ENCODE measurements around the gene KREMEN2. TPM values are rescaled to one million over a fixed set of nuclear protein-coding genes. Genes with fewer than 3 reads are reported as not detected.

The KREMEN2 gene
- total and polyA plus RNA-seq, 2 of the 4 experiments (the other 2 are of a cell fraction): 0.03 TPM; not detected in 1

GRCh38 chr16:2933136-2933535 lies 30.9 kb upstream of the KREMEN2 start:
- Histone ChIP-seq H3K36me3 (ENCODE audit: control insufficient read depth, insufficient read depth, low read length) (peaks cover 60% of the 10 kb centered on the region), H3K4me3 (ENCODE audit: insufficient read depth, low read depth, low read length) (no peak overlapping the region), H2AK9ac (replicated peaks; ENCODE audit: low read depth, low read length, poor library complexity) (no peak overlapping the region), H2BK120ac (ENCODE audit: low read depth, low read length) (no peak overlapping the region), H4K5ac (ENCODE audit: low read depth, low read length) (no peak overlapping the region), H3K79me1 (ENCODE audit: low read depth in 1 of 2, low read length in 2 of 2) (peaks cover 3 to 13% of the 10 kb centered on the region in 2 experiments; a peak in 3 of 4 replicates), H3K18ac (ENCODE audit: low read depth, low read length) (no peak overlapping the region), H3K4me1 (ENCODE audit: control insufficient read depth, insufficient read depth, low read length) (no peaks in the 10 kb centered on the region), H2BK5ac (ENCODE audit: low read depth, low read length, poor library complexity, severe bottlenecking) (no peak overlapping the region), H2BK15ac (ENCODE audit: low read depth, low read length) (no peak overlapping the region), H2BK20ac (ENCODE audit: low read depth, low read length) (no peak overlapping the region), H3K23ac (ENCODE audit: low read depth, low read length) (no peak overlapping the region), H4K20me1 (ENCODE audit: insufficient read depth, low read length) (no peaks in the 10 kb centered on the region; the same call in 1 of the 2 replicates), H4K91ac (ENCODE audit: insufficient read depth, low read depth, low read length) (no peak overlapping the region), H2AFZ (replicated peaks; ENCODE audit: low read length, poor library complexity) (no peak overlapping the region), H4K8ac (ENCODE audit: low read depth in 2 of 2, low read length in 2 of 2) (no peak overlapping the region), H3K27ac (ENCODE audit: insufficient read depth, low read length) (no peak overlapping the region), H3K4ac (ENCODE audit: low read depth, low read length) (no peak overlapping the region), H2AK5ac (ENCODE audit: low read depth, low read length) (no peak overlapping the region), H3K9me1 (ENCODE audit: insufficient read depth, low read length) (no peaks in the 10 kb centered on the region), H3K27me3 (ENCODE audit: control insufficient read depth, insufficient read depth, low read length) (no peaks in the 10 kb centered on the region), H3K56ac (ENCODE audit: extremely low read depth, insufficient read depth, low read length) (no peak overlapping the region), H3K9ac (ENCODE audit: low read depth, low read length) (no peak overlapping the region), H3K9me3 (ENCODE audit: control insufficient read depth, insufficient read depth, low read length) (no peaks in the 10 kb centered on the region), H3K4me2 (ENCODE audit: low read depth, low read length) (no peak overlapping the region), H3K14ac (replicated peaks; ENCODE audit: low read depth, low read length) (no peak overlapping the region)
- in situ Hi-C loops (cut with MboI; ENCODE audit: low sequenced_read_pairs): no loop called here
- ChIA-PET CTCF (no interaction called here), POLR2A (ENCODE audit: unreplicated experiment) (no interaction called here)
- intact Hi-C loops (cut with micrococcal nuclease): no loop called here
- WGBS, 2 experiments (ENCODE audit: extremely low coverage in 2 of 2, insufficient read length in 1 of 2): 97% methylated on average over 25 of the region's 30 CpGs; no CpG with 5 or more reads in 1 of the 2 experiments
- DNase-seq: no peak
- no peak for TF ChIP-seq POLR2A (IDR thresholded peaks at IDR 0.05; ENCODE audit: low read depth, low read length)
- TF ChIP-seq ELK1 (IDR thresholded peaks at IDR 0.05; ENCODE audit: borderline replicate concordance, low read depth, low read length): no peak
- no peak for TF ChIP-seq RFX5 (IDR thresholded peaks at IDR 0.05; ENCODE audit: low read depth, low read length)
- no peak for TF ChIP-seq RAD21 (IDR thresholded peaks at IDR 0.05; ENCODE audit: low read length)
- TF ChIP-seq, protein P1, sequence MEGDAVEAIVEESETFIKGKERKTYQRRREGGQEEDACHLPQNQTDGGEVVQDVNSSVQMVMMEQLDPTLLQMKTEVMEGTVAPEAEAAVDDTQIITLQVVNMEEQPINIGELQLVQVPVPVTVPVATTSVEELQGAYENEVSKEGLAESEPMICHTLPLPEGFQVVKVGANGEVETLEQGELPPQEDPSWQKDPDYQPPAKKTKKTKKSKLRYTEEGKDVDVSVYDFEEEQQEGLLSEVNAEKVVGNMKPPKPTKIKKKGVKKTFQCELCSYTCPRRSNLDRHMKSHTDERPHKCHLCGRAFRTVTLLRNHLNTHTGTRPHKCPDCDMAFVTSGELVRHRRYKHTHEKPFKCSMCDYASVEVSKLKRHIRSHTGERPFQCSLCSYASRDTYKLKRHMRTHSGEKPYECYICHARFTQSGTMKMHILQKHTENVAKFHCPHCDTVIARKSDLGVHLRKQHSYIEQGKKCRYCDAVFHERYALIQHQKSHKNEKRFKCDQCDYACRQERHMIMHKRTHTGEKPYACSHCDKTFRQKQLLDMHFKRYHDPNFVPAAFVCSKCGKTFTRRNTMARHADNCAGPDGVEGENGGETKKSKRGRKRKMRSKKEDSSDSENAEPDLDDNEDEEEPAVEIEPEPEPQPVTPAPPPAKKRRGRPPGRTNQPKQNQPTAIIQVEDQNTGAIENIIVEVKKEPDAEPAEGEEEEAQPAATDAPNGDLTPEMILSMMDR (conservative IDR thresholded peaks at IDR 0.05; ENCODE audit: low read depth, low read length): no peak
- dilution Hi-C loops (cut with HindIII; ENCODE audit: low sequenced_read_pairs, unreplicated experiment): no loop called here
- no peak for ATAC-seq (ENCODE audit: low read depth)
- no TSS peak for BruUV-seq (replicated peaks)
